Choroid plexus epithelial cell (primary cell): ENCODE measurements around the gene IGFBP6.

ENCODE experiments used
- DNase-seq: peaks from one replicate; pipeline ENCODE4 v3.0.0-alpha.2; 2010; ENCODE audit warnings: low read depth
- H3K4me3 ChIP-seq: 2 replicates; pipeline ENCODE4 v1.5.1; 2011; ENCODE audit warnings: low read depth, mild to moderate bottlenecking, control low read depth, low read length, moderate library complexity
- CTCF ChIP-seq: conservative IDR thresholded peaks from 2 replicates; pipeline ENCODE4 v1.5.1; 2011; ENCODE audit warnings: low read depth, mild to moderate bottlenecking, control low read depth, inconsistent platforms, low read length, moderate library complexity

IGFBP6 gene

GRCh38 chr12:53120685-53121525 is 23.4 kb downstream of the IGFBP6 start:
- no peak for TF ChIP-seq CTCF
- no peak overlapping the region for H3K4me3 ChIP-seq
- no peak for DNase-seq

GRCh38 chr12:53122961-53123468 is 25.5 kb downstream of the IGFBP6 start:
- no peak overlapping the region for H3K4me3 ChIP-seq
- no peak for TF ChIP-seq CTCF
- no peak for DNase-seq

GRCh38 chr12:53123578-53124351 is 26.3 kb downstream of the IGFBP6 start:
- TF ChIP-seq CTCF: no peak
- no peak overlapping the region for H3K4me3 ChIP-seq
- DNase-seq: peak; percentile 21

DNA sequence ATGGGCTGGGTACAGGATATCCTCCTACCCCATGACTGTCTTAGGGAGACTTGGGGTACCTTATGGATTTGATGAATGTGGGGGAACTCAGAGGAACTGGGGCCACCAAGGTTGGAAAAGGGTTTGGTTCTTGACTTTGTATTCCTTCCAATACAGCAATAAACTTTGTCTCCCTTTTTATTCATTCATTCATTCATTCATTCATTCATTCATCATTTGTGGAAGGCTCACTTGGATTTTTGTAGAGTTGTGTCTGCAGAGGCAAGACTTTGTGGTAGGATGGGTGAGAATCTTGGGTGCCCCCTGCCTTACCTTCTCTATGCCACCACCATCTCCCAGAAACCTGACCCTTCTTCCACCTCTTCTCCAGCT is 26.9 kb downstream of the IGFBP6 start:
- no peak for DNase-seq
- H3K4me3 ChIP-seq: no peak overlapping the region
- TF ChIP-seq CTCF: no peak

- no peak for TF ChIP-seq CTCF
- H3K4me3 ChIP-seq: no peak overlapping the region
- no peak for DNase-seq
Measured at GRCh38 chr12:53127169-53127568, 29.7 kb downstream of the IGFBP6 start.

- TF ChIP-seq CTCF: no peak
- no peak for DNase-seq
- H3K4me3 ChIP-seq: no peak overlapping the region
Measured at GRCh38 chr12:53128780-53129569, 31.5 kb downstream of the IGFBP6 start.
